PFSK-1 (cell line): ENCODE measurements around the gene PCCA.

Experiments used
- FOXP2 ChIP-seq: optimal IDR thresholded peaks from 2 replicates; pipeline ENCODE3; 2011; ENCODE audit warnings: borderline replicate concordance, control low read depth, inconsistent platforms; ENCODE audit not compliant: insufficient read depth; ENCODE audit errors: extremely low read length, extremely low read depth
- POLR2AphosphoS5 ChIP-seq: IDR thresholded peaks from 2 replicates; pipeline ENCODE4 v1.6.1; 2012; ENCODE audit warnings: low read depth, mild to moderate bottlenecking, control low read depth, low read length, moderate library complexity
- SIN3A ChIP-seq: IDR thresholded peaks from 2 replicates; pipeline ENCODE4 v1.6.1; 2012; ENCODE audit warnings: mild to moderate bottlenecking, low read length, moderate library complexity, borderline replicate concordance; ENCODE audit not compliant: insufficient read depth
- TAF1 ChIP-seq: IDR thresholded peaks from 2 replicates; pipeline ENCODE4 v1.6.1; 2012; ENCODE audit warnings: low read length, control low read depth, borderline replicate concordance; ENCODE audit not compliant: insufficient read depth
- TF ChIP-seq, protein P1 (sequence below), 2 experiments: IDR thresholded peaks; 2 replicates each; pipeline versions ENCODE4 v1.6.1 to v1.8.0; 2011 to 2012; ENCODE audit warnings: low read depth in 2 of 2, low read length in 2 of 2, control low read depth in 1 of 2, inconsistent platforms in 1 of 2, mild to moderate bottlenecking in 1 of 2, moderate library complexity in 1 of 2; ENCODE audit not compliant: insufficient read depth in 1 of 2

DNA sequence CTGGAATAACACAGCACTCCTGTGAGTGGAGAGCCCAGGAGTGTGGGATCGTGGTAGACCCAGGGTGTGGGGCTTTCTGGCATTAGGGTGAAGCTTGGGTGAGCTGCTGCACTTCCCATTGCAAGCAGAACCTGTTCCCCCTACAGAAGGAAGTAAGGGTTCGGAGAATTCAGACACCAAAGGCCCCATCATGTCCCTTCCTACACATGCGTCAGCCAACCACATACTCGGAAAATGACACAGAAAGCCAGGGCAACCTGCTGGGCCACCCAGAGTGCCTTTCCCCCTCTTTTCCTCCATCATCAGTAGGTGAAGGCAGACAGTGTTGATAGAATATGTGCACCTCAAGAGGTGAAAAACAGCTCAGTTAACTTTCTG lies 456.8 kb downstream of the PCCA start:
- TF ChIP-seq POLR2AphosphoS5 (no peak), TAF1 (no peak), SIN3A (no peak), FOXP2 (no peak)
- TF ChIP-seq, protein P1, sequence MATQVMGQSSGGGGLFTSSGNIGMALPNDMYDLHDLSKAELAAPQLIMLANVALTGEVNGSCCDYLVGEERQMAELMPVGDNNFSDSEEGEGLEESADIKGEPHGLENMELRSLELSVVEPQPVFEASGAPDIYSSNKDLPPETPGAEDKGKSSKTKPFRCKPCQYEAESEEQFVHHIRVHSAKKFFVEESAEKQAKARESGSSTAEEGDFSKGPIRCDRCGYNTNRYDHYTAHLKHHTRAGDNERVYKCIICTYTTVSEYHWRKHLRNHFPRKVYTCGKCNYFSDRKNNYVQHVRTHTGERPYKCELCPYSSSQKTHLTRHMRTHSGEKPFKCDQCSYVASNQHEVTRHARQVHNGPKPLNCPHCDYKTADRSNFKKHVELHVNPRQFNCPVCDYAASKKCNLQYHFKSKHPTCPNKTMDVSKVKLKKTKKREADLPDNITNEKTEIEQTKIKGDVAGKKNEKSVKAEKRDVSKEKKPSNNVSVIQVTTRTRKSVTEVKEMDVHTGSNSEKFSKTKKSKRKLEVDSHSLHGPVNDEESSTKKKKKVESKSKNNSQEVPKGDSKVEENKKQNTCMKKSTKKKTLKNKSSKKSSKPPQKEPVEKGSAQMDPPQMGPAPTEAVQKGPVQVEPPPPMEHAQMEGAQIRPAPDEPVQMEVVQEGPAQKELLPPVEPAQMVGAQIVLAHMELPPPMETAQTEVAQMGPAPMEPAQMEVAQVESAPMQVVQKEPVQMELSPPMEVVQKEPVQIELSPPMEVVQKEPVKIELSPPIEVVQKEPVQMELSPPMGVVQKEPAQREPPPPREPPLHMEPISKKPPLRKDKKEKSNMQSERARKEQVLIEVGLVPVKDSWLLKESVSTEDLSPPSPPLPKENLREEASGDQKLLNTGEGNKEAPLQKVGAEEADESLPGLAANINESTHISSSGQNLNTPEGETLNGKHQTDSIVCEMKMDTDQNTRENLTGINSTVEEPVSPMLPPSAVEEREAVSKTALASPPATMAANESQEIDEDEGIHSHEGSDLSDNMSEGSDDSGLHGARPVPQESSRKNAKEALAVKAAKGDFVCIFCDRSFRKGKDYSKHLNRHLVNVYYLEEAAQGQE (IDR thresholded peaks at IDR 0.05; ENCODE audit: insufficient read depth in 1 of 2, low read depth in 2 of 2, low read length in 2 of 2), result no peak
